Posterior vena cava (tissue), 2 donors: ENCODE data around the gene C18orf32. TPM values are rescaled to one million over a fixed set of nuclear protein-coding genes. Genes with fewer than 3 reads are reported as not detected.

ENCODE experiments used
- DNase-seq: peaks from one replicate; pipeline ENCODE4 v3.0.0-alpha.2; 2020; ENCODE audit warnings: low spot score
- intact Hi-C, 2 donors: fragments of 100-400 bp; cut with DNase I; formaldehyde crosslinking; loops; one replicate each; pipeline versions ENCODE4 v1.14.1 to v1.14.2; 2022 to 2023
- total RNA-seq, 2 donors: library from RNA; stranded (reverse); fragmentation: NEBNext Ultra II Directional; extraction: Animal tissue kit (Norgen Biotek cat#: 25700); gene quantifications; one replicate each; pipeline ENCODE4 v1.2.1, GENCODE V29; 2021
- donor health status: DM: yes; HTN: yes; CAD: no.
- donor health status: DM: yes; HTN: yes; CAD: no.

Gene C18orf32
- total RNA-seq, 2 donors from 2014 or later, result 58.8 to 60.7 TPM

- intact Hi-C loops, result loop anchor here in 1 of 2 donors (2.0 kb wide), 1 partner anchor 51 kb away; no protein-coding TSS in a partner anchor
- DNase-seq, result no peak
Observed at GRCh38 chr18:49441338-49441938, 45.6 kb downstream of the C18orf32 start.

GRCh38 chr18:49435170-49435569, 51.9 kb downstream of the C18orf32 start:
- no peak for DNase-seq
- intact Hi-C loops, result no loop called here

GRCh38 chr18:49432602-49433001, 54.4 kb downstream of the C18orf32 start:
- intact Hi-C loops, result no loop called here
- DNase-seq, result no peak

- DNase-seq, result no peak
- intact Hi-C loops, result no loop called here
Observed at GRCh38 chr18:49431165-49431962, 55.7 kb downstream of the C18orf32 start.

Other genes with a start within 250 kb of the C18orf32 start
- gene DYM, start 26.6 kb downstream of the C18orf32 start, total RNA-seq, result 10 to 100 TPM; 65.5 to 89.5 TPM
- gene RPL17, start 5.2 kb upstream of the C18orf32 start, total RNA-seq, result 1,000 to 10,000 TPM; 1,368 to 1,452 TPM
- gene LIPG, start 74.8 kb upstream of the C18orf32 start, total RNA-seq, result 1 to 10 TPM; 1.2 to 1.7 TPM